ENCODE measurements around the gene IMP4. TPM values are rescaled to one million over a fixed set of nuclear protein-coding genes. Genes with fewer than 3 reads are reported as not detected.
"Not testable (repeated sequence)": the region's sequence is repeated elsewhere in the genome, so short reads cannot be mapped to it uniquely, and the experiment has no call there.

IMP4 gene
- total RNA-seq, 1 donor: 55.6 TPM

DNA sequence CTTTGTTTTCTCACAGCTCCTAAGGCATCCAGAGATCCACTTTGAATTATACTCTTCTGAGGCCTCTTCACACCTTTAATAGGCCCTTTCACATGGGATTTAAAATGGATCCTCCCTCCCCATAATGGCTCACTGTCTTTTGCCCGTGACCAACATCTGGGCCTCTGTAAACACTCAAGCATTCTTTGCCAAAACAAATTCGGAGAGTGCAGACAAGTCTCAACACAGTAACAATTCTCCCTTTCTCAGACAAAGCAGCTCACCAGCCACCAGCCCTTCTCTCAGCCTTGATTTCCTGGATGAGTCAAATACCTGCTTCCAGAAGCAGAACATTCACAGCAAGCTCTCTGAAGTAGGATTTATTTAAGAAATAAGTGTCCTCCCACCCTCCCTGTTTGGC is 14.0 kb upstream of the IMP4 start:
- Histone ChIP-seq H3K27me3 (ENCODE audit: insufficient read depth, low read length) (peaks cover 21% of the 10 kb centered on the region), H3K9me3 (ENCODE audit: low read depth, low read length) (no peaks in the 10 kb centered on the region), H3K4me3 (ENCODE audit: low read length) (no peak overlapping the region), H3K4me1 (ENCODE audit: insufficient read depth, low read length) (peaks cover 3% of the 10 kb centered on the region)

DNA sequence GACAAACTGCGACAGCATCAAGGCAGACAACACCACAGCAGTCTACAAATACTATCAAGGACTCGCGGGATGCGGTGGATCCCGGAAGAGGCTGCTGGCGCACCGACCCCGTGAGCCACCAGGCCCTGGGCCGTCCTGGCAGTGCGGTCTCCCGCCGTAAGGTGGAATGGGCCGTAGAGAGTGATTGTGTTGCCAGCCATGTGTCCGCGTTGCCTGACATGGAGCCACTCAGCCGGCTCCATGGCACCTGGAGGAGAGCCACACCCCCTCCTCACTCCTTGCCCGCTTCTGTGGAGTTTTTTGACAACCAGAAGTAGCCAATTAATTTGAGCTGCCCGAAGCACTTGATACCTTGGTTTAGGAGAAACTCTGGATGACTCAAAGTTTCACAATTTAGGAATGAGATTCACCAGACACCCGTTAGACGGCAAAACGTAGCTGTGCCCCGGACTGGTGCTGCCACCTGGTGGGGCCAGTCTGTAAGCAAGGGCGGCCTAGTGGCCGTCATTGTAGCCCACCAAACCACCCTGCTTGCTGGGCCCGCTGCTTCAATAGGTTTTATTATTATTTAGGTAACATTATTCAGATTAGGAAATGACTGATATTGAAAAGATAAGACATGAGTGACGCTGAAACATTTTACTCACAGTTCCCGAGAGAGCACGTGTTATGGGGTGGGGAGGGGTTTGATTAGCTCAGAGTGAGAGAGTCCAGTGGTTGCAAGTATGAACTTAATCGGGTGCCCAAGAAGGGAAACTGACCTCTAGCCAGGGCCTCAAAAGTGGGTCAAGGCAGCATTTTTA is 10.2 kb upstream of the IMP4 start:
- Histone ChIP-seq H3K4me3 (ENCODE audit: low read length) (no peak overlapping the region), H3K9me3 (ENCODE audit: low read depth, low read length) (no peaks in the 10 kb centered on the region)

DNA sequence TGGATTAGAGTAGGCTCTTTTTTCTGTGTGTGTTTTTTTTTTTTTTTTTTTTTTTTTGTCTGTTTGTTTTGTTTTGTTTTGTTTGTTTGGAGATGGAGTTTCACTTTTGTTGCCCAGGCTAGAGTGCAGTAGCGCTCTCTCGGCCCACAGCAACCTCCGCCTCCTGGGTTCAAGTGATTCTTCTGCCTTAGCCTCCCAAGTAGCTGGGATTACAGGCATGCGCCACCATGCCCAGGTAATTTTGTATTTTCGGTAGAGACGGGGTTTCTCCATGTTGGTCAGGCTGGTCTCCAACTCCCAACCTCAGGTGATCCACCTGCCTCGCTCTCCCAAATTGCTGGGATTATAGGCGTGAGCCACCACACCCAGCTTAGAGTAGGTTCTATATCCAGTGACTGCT is 9.4 kb upstream of the IMP4 start:
- not testable (repeated sequence) for H3K4me3 ChIP-seq (ENCODE audit: low read length); H3K4me1 ChIP-seq (ENCODE audit: insufficient read depth, low read length); H3K9me3 ChIP-seq (ENCODE audit: low read depth, low read length)
- peaks cover 17% of the 10 kb centered on the region for H3K27me3 ChIP-seq (ENCODE audit: insufficient read depth, low read length)

More for the DNA sequence above, 10.2 kb upstream of the IMP4 start:
- Histone ChIP-seq H3K4me1 (ENCODE audit: insufficient read depth, low read length) (peaks cover 3% of the 10 kb centered on the region), H3K27me3 (ENCODE audit: insufficient read depth, low read length) (peaks cover 17% of the 10 kb centered on the region)

DNA sequence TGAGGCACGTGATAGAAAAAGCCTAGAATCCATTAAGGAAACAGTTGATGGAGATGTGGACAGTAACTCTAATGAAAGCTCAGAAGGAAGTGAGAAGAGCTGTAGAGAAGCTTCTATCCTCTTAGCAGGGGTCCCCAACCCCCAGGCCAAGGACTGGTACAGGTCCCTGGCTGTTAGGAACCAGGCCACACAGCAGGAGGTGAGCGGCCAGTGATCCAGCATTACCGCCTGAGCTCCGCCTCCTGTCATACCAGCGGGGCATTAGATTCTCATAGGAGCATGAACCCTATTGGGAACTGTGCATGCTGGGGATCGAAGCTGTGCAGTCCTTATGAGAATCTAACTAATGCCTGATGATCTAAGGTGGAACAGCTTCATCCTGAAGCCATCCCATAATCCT is 8.7 kb upstream of the IMP4 start:
- H3K9me3 ChIP-seq (ENCODE audit: low read depth, low read length): no peaks in the 10 kb centered on the region
- peaks cover 12% of the 10 kb centered on the region for H3K27me3 ChIP-seq (ENCODE audit: insufficient read depth, low read length)
- H3K4me1 ChIP-seq (ENCODE audit: insufficient read depth, low read length): peaks cover 3% of the 10 kb centered on the region
- H3K4me3 ChIP-seq (ENCODE audit: low read length): no peak overlapping the region

DNA sequence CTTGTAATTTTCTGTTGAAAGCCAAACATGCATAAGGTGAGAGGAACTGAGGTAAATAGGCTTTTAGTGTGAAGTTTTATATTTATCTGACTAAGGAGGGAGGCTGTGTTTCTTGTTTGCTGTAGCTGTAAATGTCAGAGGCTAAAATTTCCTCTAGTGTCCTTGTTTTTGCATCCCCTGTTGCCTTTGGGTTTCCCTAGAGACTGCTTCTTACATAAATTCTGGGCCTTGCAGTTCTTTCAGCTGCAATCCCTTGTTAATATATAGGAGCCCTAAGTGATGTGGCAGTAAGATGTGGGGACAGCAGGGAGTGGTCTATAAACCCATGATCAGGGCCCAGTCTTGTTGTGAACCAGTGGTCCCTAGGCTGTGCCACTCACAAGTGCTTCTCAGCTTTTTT is 7.5 kb upstream of the IMP4 start:
- H3K27me3 ChIP-seq (ENCODE audit: insufficient read depth, low read length): peaks cover 8% of the 10 kb centered on the region
- peaks cover 8% of the 10 kb centered on the region for H3K4me1 ChIP-seq (ENCODE audit: insufficient read depth, low read length)
- H3K4me3 ChIP-seq (ENCODE audit: low read length): no peak overlapping the region
- no peaks in the 10 kb centered on the region for H3K9me3 ChIP-seq (ENCODE audit: low read depth, low read length)

DNA sequence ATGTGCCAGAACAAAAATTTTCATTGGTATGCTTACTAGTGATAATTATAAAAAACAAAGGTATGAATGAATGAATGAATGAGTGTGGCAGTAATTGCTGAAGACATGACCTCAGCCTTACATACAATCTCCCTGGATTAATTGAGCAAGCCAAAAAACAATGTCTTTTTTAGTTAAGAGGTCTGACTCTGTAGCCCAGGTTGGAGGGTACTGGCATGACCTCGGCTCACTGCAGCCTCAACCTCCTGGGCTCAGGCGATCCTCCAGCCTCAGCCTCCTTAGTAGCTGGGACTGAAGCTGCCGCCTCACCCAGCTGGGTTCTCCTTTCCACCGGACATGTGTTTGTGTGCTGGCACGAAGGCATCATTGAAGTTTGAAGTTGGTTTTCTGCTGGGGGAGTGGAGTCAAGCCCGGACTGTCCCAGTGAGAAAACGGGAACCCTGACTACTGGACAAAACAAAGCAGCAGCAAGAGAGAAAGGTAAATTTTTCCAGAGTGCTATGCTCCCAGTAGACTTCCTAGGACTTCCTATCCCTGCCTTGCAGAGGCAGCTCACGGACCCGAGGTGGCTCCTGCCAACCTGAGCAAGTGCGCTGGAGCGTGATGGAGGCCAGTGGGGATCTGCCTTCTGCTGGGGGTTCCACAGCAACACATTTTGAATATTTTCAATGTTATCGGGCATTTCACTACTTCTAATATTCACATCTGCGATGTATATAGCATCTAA is 6.4 kb upstream of the IMP4 start:
- Histone ChIP-seq H3K9me3 (ENCODE audit: low read depth, low read length) (no peaks in the 10 kb centered on the region), H3K4me3 (ENCODE audit: low read length) (no peak overlapping the region), H3K4me1 (ENCODE audit: insufficient read depth, low read length) (peaks cover 15% of the 10 kb centered on the region), H3K27me3 (ENCODE audit: insufficient read depth, low read length) (peaks cover 3% of the 10 kb centered on the region)

DNA sequence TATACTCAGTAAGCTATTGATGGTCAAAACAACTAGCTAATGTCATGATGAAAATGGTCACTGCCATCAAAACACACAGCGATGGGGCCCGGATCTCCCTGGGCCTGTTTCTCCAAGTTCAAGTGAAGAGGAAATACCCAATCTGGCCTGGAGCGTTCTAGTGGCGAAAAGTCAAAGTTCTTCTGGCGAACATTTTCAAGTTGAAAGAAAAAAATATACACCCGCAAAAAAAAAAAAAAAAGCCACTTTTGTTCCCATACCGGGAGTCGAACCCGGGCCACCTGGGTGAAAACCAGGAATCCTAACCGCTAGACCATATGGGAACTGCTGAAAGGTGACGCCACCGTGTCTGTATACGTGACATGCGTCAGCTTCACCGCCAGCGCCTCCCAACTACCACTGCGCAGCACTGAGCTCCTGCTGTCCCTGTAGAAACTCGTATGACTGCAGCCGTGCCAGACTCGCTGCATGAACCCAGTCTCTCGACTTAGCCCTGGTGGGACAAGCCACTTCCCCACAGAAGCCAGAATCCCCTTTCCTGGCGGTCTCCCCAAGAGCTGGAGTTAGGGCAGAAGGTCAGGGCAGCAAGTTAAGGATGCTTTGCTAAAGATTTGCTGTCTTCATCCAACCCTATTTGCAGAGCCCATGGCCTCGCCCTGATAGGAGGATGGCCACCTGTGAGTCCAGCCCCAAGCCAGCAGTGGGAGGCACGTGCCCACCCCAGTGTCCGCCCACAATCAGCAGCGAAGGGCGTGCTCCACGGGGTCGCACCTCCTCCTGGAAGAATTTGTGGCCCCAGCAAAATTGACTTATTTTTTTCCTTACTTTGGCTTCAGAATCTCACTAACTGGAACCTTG is 5.6 kb upstream of the IMP4 start:
- Histone ChIP-seq H3K9me3 (ENCODE audit: low read depth, low read length) (no peaks in the 10 kb centered on the region), H3K4me3 (ENCODE audit: low read length) (no peak overlapping the region), H3K4me1 (ENCODE audit: insufficient read depth, low read length) (peaks cover 17% of the 10 kb centered on the region), H3K27me3 (ENCODE audit: insufficient read depth, low read length) (no peaks in the 10 kb centered on the region)

DNA sequence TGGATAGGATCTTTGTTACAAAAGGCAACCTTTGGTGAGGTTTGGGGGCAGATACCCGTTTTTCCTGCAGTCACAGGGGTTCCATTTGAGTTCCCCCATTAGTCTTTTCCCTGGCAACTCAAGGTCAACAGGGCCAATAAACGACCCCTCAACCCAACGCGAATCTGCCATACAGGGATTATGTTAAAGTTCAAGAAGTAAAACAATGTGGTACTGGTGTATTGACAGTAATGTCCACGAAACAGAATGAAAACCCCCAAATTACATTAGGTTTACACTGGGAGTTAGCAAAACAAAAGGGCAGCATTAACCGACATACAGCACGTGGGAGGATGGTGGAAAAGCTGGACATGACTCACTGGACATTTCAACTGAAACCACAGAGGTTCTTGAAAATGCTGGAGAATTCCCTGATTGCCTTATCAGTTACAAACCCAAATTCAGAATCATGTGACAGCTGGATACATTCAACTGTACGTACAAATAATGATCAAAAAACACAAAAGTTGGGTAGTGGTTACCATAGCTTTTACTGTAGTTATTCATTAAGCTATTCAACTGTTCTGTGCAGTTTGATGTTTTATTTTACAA is 4.9 kb upstream of the IMP4 start:
- no peaks in the 10 kb centered on the region for H3K9me3 ChIP-seq (ENCODE audit: low read depth, low read length)
- H3K27me3 ChIP-seq (ENCODE audit: insufficient read depth, low read length): no peaks in the 10 kb centered on the region
- H3K4me3 ChIP-seq (ENCODE audit: low read length): no peak overlapping the region
- peaks cover 14% of the 10 kb centered on the region for H3K4me1 ChIP-seq (ENCODE audit: insufficient read depth, low read length)

DNA sequence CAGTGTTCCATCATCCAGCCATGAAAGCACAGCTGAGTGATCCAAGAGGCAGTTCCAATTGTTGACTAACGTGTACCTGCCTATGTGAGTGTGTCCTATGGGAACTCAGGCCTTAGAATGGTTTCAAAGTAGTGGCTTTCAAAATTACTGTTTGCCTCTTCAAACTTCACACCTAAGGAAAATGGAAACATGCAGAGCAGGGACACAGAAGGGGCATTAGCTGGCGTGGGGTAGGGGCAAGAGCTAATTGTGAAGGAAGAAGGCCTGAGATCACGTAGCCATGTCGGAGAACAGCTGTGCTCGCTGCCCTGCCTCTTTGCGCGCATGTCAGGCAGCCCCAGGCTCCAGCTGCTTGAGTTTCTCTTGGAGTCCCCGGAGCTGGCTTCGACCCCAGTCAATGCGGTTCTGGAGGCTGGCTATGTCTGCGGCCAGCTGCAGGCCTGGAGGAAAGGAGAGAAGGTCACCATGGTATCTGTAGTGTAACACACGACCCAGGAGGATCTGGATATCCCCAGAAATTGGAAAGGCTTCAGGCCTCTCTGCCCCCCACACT is 3.8 kb upstream of the IMP4 start:
- no peaks in the 10 kb centered on the region for H3K27me3 ChIP-seq (ENCODE audit: insufficient read depth, low read length)
- peaks cover 24% of the 10 kb centered on the region for H3K4me1 ChIP-seq (ENCODE audit: insufficient read depth, low read length)
- no peaks in the 10 kb centered on the region for H3K9me3 ChIP-seq (ENCODE audit: low read depth, low read length)
- H3K4me3 ChIP-seq (ENCODE audit: low read length): no peak overlapping the region

DNA sequence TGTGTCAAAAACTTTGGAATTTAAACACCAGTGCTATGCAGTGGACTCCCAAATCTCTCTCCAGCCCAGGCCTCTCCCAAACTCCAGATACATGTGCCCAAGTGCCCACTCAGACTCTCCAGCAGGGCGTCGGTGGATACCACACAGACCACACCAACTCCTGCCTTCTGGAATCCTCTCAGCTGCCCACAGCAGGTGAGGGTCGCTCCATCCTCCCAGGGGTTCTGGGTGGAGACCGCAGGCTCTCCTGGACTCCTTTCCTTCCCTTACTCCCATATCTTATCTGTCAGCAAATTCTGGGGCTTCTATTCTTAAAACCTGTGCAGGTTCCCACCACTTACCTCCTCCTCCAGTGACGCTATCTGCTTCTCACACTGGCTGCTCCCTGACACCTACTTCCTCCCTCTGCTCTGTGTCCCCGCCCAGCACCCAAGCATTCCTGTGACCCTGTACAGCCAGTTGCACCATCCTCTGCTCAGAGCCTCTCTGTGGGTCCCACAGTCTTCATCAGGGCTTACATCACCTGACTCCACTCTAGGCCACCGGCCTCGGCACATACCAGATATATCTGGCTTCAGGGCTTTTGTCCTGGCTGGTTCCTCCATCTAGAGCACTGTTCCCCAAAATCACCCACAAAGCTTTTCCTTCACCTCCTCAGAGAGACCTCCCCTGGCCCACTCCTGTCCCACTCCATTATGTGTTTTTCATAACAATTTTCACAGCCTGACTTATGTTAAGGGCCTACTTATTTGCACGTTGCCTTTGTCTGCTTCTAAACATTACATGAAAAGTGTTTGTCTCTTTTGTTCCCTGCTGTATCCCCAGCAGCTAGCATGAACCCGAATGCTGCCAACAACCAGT is 2.6 kb upstream of the IMP4 start:
- H3K4me3 ChIP-seq (ENCODE audit: low read length): no peak overlapping the region
- H3K4me1 ChIP-seq (ENCODE audit: insufficient read depth, low read length): peaks cover 30% of the 10 kb centered on the region
- no peaks in the 10 kb centered on the region for H3K27me3 ChIP-seq (ENCODE audit: insufficient read depth, low read length)
- H3K9me3 ChIP-seq (ENCODE audit: low read depth, low read length): no peaks in the 10 kb centered on the region

DNA sequence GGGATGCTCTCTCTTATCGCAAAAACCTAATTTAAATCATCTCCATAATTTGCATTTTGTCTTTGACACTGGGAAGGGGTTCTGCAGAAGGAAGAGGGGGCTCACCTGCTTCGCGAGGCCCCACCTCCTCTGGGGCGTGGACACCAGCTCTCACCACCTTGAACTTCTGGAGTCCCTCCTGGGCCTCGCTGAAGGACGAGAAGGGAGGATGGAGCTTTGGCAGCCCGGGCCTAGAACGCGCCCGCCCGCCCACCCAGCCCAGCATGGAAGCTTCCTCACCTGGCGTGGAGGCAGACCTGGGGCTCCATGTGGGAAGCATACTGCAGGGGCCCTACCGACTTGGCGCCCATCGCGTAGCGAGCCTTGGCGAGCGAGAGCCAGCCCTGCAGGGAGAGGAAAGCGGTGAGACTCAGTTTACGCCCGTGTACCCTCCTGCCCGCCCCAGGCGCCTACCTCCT is 1.1 kb upstream of the IMP4 start:
- H3K4me1 ChIP-seq (ENCODE audit: insufficient read depth, low read length): peaks cover 30% of the 10 kb centered on the region
- peak overlapping the region; percentile 92 for H3K4me3 ChIP-seq (ENCODE audit: low read length)
- H3K27me3 ChIP-seq (ENCODE audit: insufficient read depth, low read length): no peaks in the 10 kb centered on the region
- no peaks in the 10 kb centered on the region for H3K9me3 ChIP-seq (ENCODE audit: low read depth, low read length)

DNA sequence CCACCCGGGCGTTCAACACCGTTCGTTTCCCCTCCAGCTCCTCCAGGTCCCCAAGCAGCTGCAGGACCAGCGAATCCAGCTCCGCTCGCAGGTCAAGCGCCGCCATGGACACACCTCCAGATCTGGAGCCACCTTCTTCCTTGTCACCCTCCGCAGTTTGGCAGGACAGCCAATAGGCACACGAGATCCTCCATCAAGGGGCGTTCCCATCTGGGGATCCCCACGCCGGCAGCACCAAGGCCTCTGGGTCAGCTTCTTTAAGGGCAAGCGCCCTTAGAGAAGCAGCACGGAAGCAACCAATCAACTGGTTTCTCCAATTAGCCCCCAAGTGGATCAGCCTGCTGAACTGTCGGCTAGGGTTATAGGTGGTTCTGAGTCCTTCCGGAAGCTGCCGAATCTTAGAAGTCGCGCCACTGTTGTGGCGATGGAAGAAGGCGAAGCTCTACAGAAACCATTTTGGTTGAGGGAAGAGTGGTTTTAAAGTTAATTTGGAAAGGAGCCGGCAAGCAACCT is 621 bp upstream of the IMP4 start:
- Histone ChIP-seq H3K4me1 (ENCODE audit: insufficient read depth, low read length) (peaks cover 30% of the 10 kb centered on the region), H3K9me3 (ENCODE audit: low read depth, low read length) (no peaks in the 10 kb centered on the region), H3K27me3 (ENCODE audit: insufficient read depth, low read length) (no peaks in the 10 kb centered on the region), H3K4me3 (ENCODE audit: low read length) (peak overlapping the region; percentile 92)

DNA sequence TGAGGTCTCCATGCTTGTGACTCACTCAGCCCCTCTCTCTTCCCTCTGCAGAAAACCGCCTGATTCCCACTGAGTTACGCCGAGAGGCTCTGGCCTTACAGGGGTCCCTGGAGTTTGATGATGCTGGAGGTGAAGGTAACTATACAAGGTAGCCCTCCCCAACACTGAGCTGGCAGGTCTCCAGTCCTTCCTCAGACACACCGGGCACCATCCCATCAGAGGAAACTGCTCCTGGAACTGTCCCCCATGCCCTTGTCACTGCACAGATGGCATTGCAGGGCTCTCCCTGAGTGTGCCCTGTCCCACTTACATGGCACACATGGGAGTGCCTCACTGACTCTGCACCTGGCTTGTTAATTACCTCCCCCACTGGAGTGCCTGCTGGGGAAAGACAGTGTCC is 1.9 kb downstream of the IMP4 start:
- Histone ChIP-seq H3K4me1 (ENCODE audit: insufficient read depth, low read length) (peaks cover 29% of the 10 kb centered on the region), H3K9me3 (ENCODE audit: low read depth, low read length) (no peaks in the 10 kb centered on the region), H3K4me3 (ENCODE audit: low read length) (no peak overlapping the region), H3K27me3 (ENCODE audit: insufficient read depth, low read length) (no peaks in the 10 kb centered on the region)

DNA sequence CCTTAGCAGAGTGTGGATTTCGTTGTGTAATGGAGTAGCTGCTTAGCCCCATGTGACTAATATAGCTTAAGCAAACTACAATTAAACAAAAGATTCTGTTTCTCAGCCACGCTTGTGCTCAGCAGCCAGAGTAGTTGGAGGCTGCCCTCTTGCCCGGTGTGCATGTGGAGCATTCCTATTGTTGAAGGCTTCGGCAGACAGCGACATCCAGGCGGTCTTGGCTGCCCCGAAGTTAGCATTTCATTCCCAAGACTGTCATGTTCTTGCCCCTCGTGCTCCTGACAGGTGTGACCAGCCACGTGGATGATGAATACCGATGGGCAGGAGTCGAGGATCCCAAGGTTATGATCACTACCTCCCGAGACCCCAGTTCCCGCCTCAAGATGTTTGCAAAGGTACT is 2.4 kb downstream of the IMP4 start:
- Histone ChIP-seq H3K4me3 (ENCODE audit: low read length) (no peak overlapping the region), H3K9me3 (ENCODE audit: low read depth, low read length) (no peaks in the 10 kb centered on the region), H3K27me3 (ENCODE audit: insufficient read depth, low read length) (no peaks in the 10 kb centered on the region), H3K4me1 (ENCODE audit: insufficient read depth, low read length) (peaks cover 26% of the 10 kb centered on the region)
